SW 1271 (cell line): ENCODE measurements around the gene TMA7B.
A peak's percentile ranks its signal among the peaks of the same experiment; 100 is the strongest.

ENCODE experiments used
- DNase-seq, 2 experiments: peaks; one replicate each; lab custom pipeline; 2025; lab: John Stamatoyannopoulos, UW

Gene TMA7B

GRCh38 chr22:39959640-39960447 is at the start of gene TMA7B:
TMA7B (plus strand) TSS chr22:39960397; CDS start chr22:39964375, 3,978 bp downstream.
- DNase-seq: peak in 1 of 2 experiments; percentile 7

- no peak for DNase-seq
These were observed 49.2 kb upstream of the TMA7B start for GRCh38 chr22:39910876-39911613.

- no peak for DNase-seq
These were observed 46.9 kb upstream of the TMA7B start for GRCh38 chr22:39913321-39913720.

GRCh38 chr22:39913886-39914285 is 46.3 kb upstream of the TMA7B start:
- no peak for DNase-seq

GRCh38 chr22:39914584-39914983 is 45.6 kb upstream of the TMA7B start:
- no peak for DNase-seq

- no peak for DNase-seq
These were observed 44.9 kb upstream of the TMA7B start for GRCh38 chr22:39915295-39915726.

- no peak for DNase-seq
These were observed 43.7 kb upstream of the TMA7B start for GRCh38 chr22:39916496-39916895.

- DNase-seq: no peak
These were observed 43.0 kb upstream of the TMA7B start for GRCh38 chr22:39917197-39917643.

- no peak for DNase-seq
These were observed 42.3 kb upstream of the TMA7B start for GRCh38 chr22:39917776-39918495.

- DNase-seq: no peak
These were observed 40.0 kb upstream of the TMA7B start for GRCh38 chr22:39920134-39920743.

- DNase-seq: no peak
These were observed 36.5 kb upstream of the TMA7B start for GRCh38 chr22:39923696-39924095.

- no peak for DNase-seq
These were observed 35.9 kb upstream of the TMA7B start for GRCh38 chr22:39924286-39924685.

GRCh38 chr22:39925273-39925672 is 34.9 kb upstream of the TMA7B start:
- DNase-seq: no peak

GRCh38 chr22:39925909-39926679 is 34.1 kb upstream of the TMA7B start:
- DNase-seq: no peak

GRCh38 chr22:39926753-39927152 is 33.4 kb upstream of the TMA7B start:
- no peak for DNase-seq

- no peak for DNase-seq
These were observed 32.7 kb upstream of the TMA7B start for GRCh38 chr22:39927544-39927943.

GRCh38 chr22:39928536-39929520 is 31.4 kb upstream of the TMA7B start:
- DNase-seq: no peak

- DNase-seq: no peak
These were observed 28.9 kb upstream of the TMA7B start for GRCh38 chr22:39931251-39931650.

GRCh38 chr22:39932166-39932565 is 28.0 kb upstream of the TMA7B start:
- DNase-seq: no peak
